Stomach smooth muscle (tissue), 2 donors: Measurements from ENCODE around the gene SIRT4.

ENCODE experiments used
- H3K27ac ChIP-seq: one replicate; pipeline ENCODE4 v1.7.0; 2013; ENCODE audit warnings: mild to moderate bottlenecking, low read length, inconsistent platforms
- H3K27me3 ChIP-seq, 2 donors: one replicate each; pipeline ENCODE4 v1.7.0; 2013; ENCODE audit warnings: low read length in 2 of 2; ENCODE audit not compliant: insufficient read depth in 2 of 2, control insufficient read depth in 1 of 2
- H3K36me3 ChIP-seq, 2 donors: one replicate each; pipeline ENCODE4 v1.7.0; 2013; ENCODE audit warnings: low read length in 2 of 2; ENCODE audit not compliant: control insufficient read depth in 2 of 2, insufficient read depth in 2 of 2
- H3K4me1 ChIP-seq: one replicate; pipeline ENCODE4 v1.7.0; 2013; ENCODE audit warnings: low read length; ENCODE audit not compliant: control insufficient read depth, insufficient read depth
- H3K4me3 ChIP-seq, 2 donors: one replicate each; pipeline ENCODE4 v1.7.0; 2013; ENCODE audit warnings: low read length in 2 of 2
- H3K9ac ChIP-seq, 2 donors: one replicate each; pipeline ENCODE4 v1.7.0; 2013; ENCODE audit warnings: low read length in 2 of 2, mild to moderate bottlenecking in 1 of 2
- H3K9me3 ChIP-seq, 2 donors: one replicate each; pipeline ENCODE4 v1.7.0; 2013; ENCODE audit warnings: low read length in 2 of 2; ENCODE audit not compliant: control insufficient read depth in 2 of 2
- donor health status: healthy.
- donor health status: Pancreatic carcinoma.

Gene SIRT4

GRCh38 chr12:120356567-120357030 is 54.5 kb downstream of the SIRT4 start:
- Histone ChIP-seq H3K4me3 (peak overlapping the region in 1 of 2 donors; percentile 47), H3K36me3 (no peaks in the 10 kb centered on the region)

DNA sequence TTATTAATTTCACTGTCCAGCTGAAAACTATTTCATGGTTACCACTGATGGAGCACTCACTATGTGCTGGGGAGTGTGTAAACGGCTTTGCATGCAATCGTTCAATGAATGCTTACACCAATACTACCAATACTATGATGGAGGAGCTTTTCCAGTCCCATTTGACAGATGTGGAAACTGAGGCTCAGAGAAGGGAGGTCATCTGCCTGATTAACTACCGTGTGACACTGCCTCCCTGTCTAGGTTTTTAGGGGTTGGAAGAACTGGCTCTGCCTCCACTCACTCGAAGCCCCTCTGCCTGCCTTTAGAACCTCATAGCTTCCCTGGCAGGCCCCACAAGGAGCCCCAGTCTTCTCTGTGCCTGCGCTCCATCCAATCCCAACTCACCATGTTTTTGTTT is 55.0 kb downstream of the SIRT4 start:
- H3K27ac ChIP-seq = no peak overlapping the region
- H3K4me3 ChIP-seq = no peak overlapping the region
- no peak overlapping the region for H3K9ac ChIP-seq
- H3K36me3 ChIP-seq = no peaks in the 10 kb centered on the region
- no peaks in the 10 kb centered on the region for H3K27me3 ChIP-seq
- peaks cover 11% of the 10 kb centered on the region for H3K4me1 ChIP-seq
- no peaks in the 10 kb centered on the region for H3K9me3 ChIP-seq

More at GRCh38 chr12:120356567-120357030, 54.5 kb downstream of the SIRT4 start:
- H3K9me3 ChIP-seq = no peaks in the 10 kb centered on the region
- H3K9ac ChIP-seq = no peak overlapping the region
- no peak overlapping the region for H3K27ac ChIP-seq
- no peaks in the 10 kb centered on the region for H3K27me3 ChIP-seq
- H3K4me1 ChIP-seq = peaks cover 6% of the 10 kb centered on the region

GRCh38 chr12:120358412-120359100 is 56.4 kb downstream of the SIRT4 start:
- no peak overlapping the region for H3K9ac ChIP-seq
- no peaks in the 10 kb centered on the region for H3K36me3 ChIP-seq
- H3K27ac ChIP-seq = no peak overlapping the region
- no peaks in the 10 kb centered on the region for H3K27me3 ChIP-seq
- H3K4me1 ChIP-seq = peaks cover 13% of the 10 kb centered on the region
- H3K4me3 ChIP-seq = no peak overlapping the region
- H3K9me3 ChIP-seq = no peaks in the 10 kb centered on the region

DNA sequence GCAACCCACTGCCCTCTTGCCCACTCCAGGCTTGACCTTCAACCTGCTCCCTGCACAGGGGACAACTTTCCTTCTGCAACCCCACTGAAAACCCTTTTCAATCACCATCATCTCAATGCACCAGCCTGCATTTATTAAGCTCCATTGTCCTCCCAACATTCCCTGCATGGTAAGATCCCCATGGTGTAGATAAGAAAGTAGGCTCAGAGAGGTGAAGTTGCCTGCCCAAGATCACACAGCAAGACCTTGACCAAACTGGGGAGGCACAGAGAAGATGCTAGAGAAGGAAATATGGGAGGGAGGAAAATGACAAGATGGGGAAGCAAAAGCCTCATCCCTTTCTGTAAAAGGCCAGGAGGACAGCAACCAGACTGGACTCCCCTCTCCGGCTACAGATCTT is 57.0 kb downstream of the SIRT4 start:
- H3K9ac ChIP-seq = no peak overlapping the region
- no peaks in the 10 kb centered on the region for H3K27me3 ChIP-seq
- H3K9me3 ChIP-seq = no peaks in the 10 kb centered on the region
- H3K4me1 ChIP-seq = peaks cover 13% of the 10 kb centered on the region
- H3K27ac ChIP-seq = no peak overlapping the region
- peaks cover 0 to under 1% of the 10 kb centered on the region in 2 donors for H3K36me3 ChIP-seq
- no peak overlapping the region for H3K4me3 ChIP-seq

GRCh38 chr12:120361506-120362208 is 59.5 kb downstream of the SIRT4 start:
- peaks cover 12% of the 10 kb centered on the region for H3K4me1 ChIP-seq
- peak overlapping the region; percentile 44 to 67 for H3K4me3 ChIP-seq
- peak overlapping the region; percentile 31 for H3K27ac ChIP-seq
- H3K36me3 ChIP-seq = peaks cover 0 to 2% of the 10 kb centered on the region in 2 donors
- H3K9ac ChIP-seq = peak overlapping the region; percentile 57 to 71
- no peaks in the 10 kb centered on the region for H3K9me3 ChIP-seq
- H3K27me3 ChIP-seq = no peaks in the 10 kb centered on the region
